H1 (cell line): ENCODE data around the gene HDLBP. TPM values are rescaled to one million over a fixed set of nuclear protein-coding genes. Genes with fewer than 3 reads are reported as not detected.

Experiments used
- CTCF ChIA-PET: fragments of 300-600 bp; sonication (Branson Sonifier 250); formaldehyde crosslinking; loops from one replicate; lab custom pipeline; 2021; ENCODE audit not compliant: partially characterized antibody; lab: Charles Lee
- POLR2A ChIA-PET: fragments of 300-600 bp; sonication (Branson Sonifier 250); formaldehyde crosslinking; loops from one replicate; lab custom pipeline; 2021; ENCODE audit warnings: inconsistent platforms; ENCODE audit not compliant: partially characterized antibody; lab: Charles Lee
- DNase-seq, 2 experiments: peaks; one replicate each; pipeline versions ENCODE4 v3.0.0 to v3.0.0-alpha.2; 2010 to 2022; ENCODE audit warnings: low spot score in 2 of 2, low read depth in 1 of 2, mixed read lengths in 1 of 2
- FAIRE-seq: peaks from 2 replicates; lab custom pipeline; 2011; peaks lifted over from hg19 to GRCh38; lab: Jason Lieb, UNC
- H2AFZ ChIP-seq: 2 replicates; pipeline ENCODE4 v1.8.1; 2012; ENCODE audit warnings: low read length, inconsistent platforms
- H2AK5ac ChIP-seq: 2 replicates; pipeline ENCODE4 v1.6.1; 2013; ENCODE audit warnings: low read depth, low read length
- H2BK120ac ChIP-seq: replicated peaks from 2 replicates; pipeline ENCODE3; 2013; ENCODE audit warnings: low read depth, low read length, inconsistent platforms
- H2BK12ac ChIP-seq: 2 replicates; pipeline ENCODE4 v1.6.1; 2013; ENCODE audit warnings: low read depth, low read length
- H2BK15ac ChIP-seq: 2 replicates; pipeline ENCODE4 v1.6.1; 2013; ENCODE audit warnings: low read length
- H2BK20ac ChIP-seq: 2 replicates; pipeline ENCODE4 v1.6.1; 2013; ENCODE audit warnings: low read length
- H2BK5ac ChIP-seq: 2 replicates; pipeline ENCODE4 v1.6.1; 2013; ENCODE audit warnings: low read depth, low read length
- H3K14ac ChIP-seq: 2 replicates; pipeline ENCODE4 v1.6.1; 2013; ENCODE audit warnings: inconsistent platforms; ENCODE audit not compliant: insufficient read length
- H3K18ac ChIP-seq: 2 replicates; pipeline ENCODE4 v1.6.1; 2013; ENCODE audit warnings: low read length; ENCODE audit errors: extremely low read depth
- H3K23ac ChIP-seq: 2 replicates; pipeline ENCODE4 v1.6.1; 2013; ENCODE audit warnings: inconsistent platforms; ENCODE audit not compliant: insufficient read length
- H3K23me2 ChIP-seq: 2 replicates; pipeline ENCODE4 v1.6.1; 2013; ENCODE audit warnings: low read depth, low read length
- H3K27ac ChIP-seq: 2 replicates; pipeline ENCODE4 v1.6.1; 2011; ENCODE audit warnings: low read depth, low read length, inconsistent platforms
- H3K27me3 ChIP-seq, 4 experiments: replicated peaks in 1 of 4; 1 replicate in 1 of 4; 2 replicates in 3 of 4; pipeline versions ENCODE4 v1.6.1 to v1.8.1; 2011 to 2013; ENCODE audit warnings: low read length in 3 of 4, mild to moderate bottlenecking in 3 of 4, inconsistent platforms in 2 of 4, mixed read lengths in 2 of 4, moderate library complexity in 1 of 4; ENCODE audit not compliant: control insufficient read depth in 3 of 4, insufficient read depth in 3 of 4; ENCODE audit errors: extremely low read depth in 1 of 4
- H3K36me3 ChIP-seq, 4 experiments: 2 replicates each; pipeline versions ENCODE4 v1.6.1 to v1.8.1; 2011 to 2013; ENCODE audit warnings: mild to moderate bottlenecking in 4 of 4, low read length in 3 of 4, moderate library complexity in 2 of 4, control low read depth in 1 of 4, inconsistent platforms in 1 of 4; ENCODE audit not compliant: insufficient read depth in 4 of 4, control insufficient read depth in 2 of 4
- H3K4ac ChIP-seq: replicated peaks from 2 replicates; pipeline ENCODE3; 2013; ENCODE audit warnings: low read length, low read depth, mixed read lengths, inconsistent platforms; ENCODE audit not compliant: insufficient read length
- H3K4me1 ChIP-seq, 4 experiments: replicated peaks in 1 of 4; 1 replicate in 1 of 4; 2 replicates in 3 of 4; pipeline versions ENCODE4 v1.6.1 to v1.8.1; 2011 to 2013; ENCODE audit warnings: low read length in 3 of 4, inconsistent platforms in 2 of 4, mixed read lengths in 1 of 4; ENCODE audit not compliant: insufficient read depth in 4 of 4, control insufficient read depth in 3 of 4
- H3K4me2 ChIP-seq, 2 experiments: 2 replicates each; pipeline versions ENCODE4 v1.6.1 to v1.8.1; 2011 to 2013; ENCODE audit warnings: low read depth in 2 of 2, low read length in 2 of 2, control low read depth in 1 of 2, inconsistent platforms in 1 of 2, mild to moderate bottlenecking in 1 of 2; ENCODE audit not compliant: insufficient read depth in 1 of 2
- H3K4me3 ChIP-seq, 4 experiments: fragments of 200-600, 300-600 bp in 1 of 4; sonication (generic), shearing (Covaris generic), sonication (Bioruptor Twin) in 1 of 4; 2 replicates each; pipeline versions ENCODE4 v1.5.1 to v1.8.1; 2011 to 2016; ENCODE audit warnings: low read length in 4 of 4, low read depth in 3 of 4, control low read depth in 2 of 4, inconsistent platforms in 2 of 4, mild to moderate bottlenecking in 2 of 4, mixed read lengths in 1 of 4, moderate library complexity in 1 of 4; ENCODE audit not compliant: insufficient read depth in 2 of 4; ENCODE audit errors: extremely low read depth in 1 of 4
- H3K56ac ChIP-seq: replicated peaks from 2 replicates; pipeline ENCODE3; 2013; ENCODE audit warnings: low read depth, mild to moderate bottlenecking, mixed read lengths, low read length, inconsistent platforms; ENCODE audit not compliant: insufficient read length
- H3K79me1 ChIP-seq: 2 replicates; pipeline ENCODE4 v1.6.1; 2013; ENCODE audit warnings: low read depth, low read length, control low read depth
- H3K79me2 ChIP-seq, 2 experiments: 2 replicates each; pipeline versions ENCODE4 v1.6.1 to v1.8.1; 2012 to 2013; ENCODE audit warnings: low read length in 2 of 2, mild to moderate bottlenecking in 2 of 2, inconsistent platforms in 1 of 2; ENCODE audit not compliant: insufficient read depth in 2 of 2, control insufficient read depth in 1 of 2
- H3K9ac ChIP-seq, 4 experiments: replicated peaks in 1 of 4; 1 replicate in 1 of 4; 2 replicates in 3 of 4; pipeline versions ENCODE4 v1.6.1 to v1.8.1; 2011 to 2013; ENCODE audit warnings: low read depth in 3 of 4, low read length in 3 of 4, control low read depth in 2 of 4, mild to moderate bottlenecking in 2 of 4, moderate library complexity in 2 of 4, inconsistent platforms in 1 of 4; ENCODE audit errors: extremely low read depth in 1 of 4
- H3K9me3 ChIP-seq, 2 experiments: 2 replicates each; pipeline versions ENCODE4 v1.6.1 to v1.8.1; 2012 to 2013; ENCODE audit warnings: mild to moderate bottlenecking in 2 of 2, moderate library complexity in 2 of 2, control low read depth in 1 of 2, inconsistent platforms in 1 of 2, low read depth in 1 of 2, low read length in 1 of 2, mixed read lengths in 1 of 2; ENCODE audit not compliant: insufficient read depth in 2 of 2
- H4K20me1 ChIP-seq, 2 experiments: replicated peaks in 1 of 2; 2 replicates each; pipeline versions ENCODE3 to v1.8.1; 2011 to 2013; ENCODE audit warnings: inconsistent platforms in 2 of 2, low read length in 2 of 2, mild to moderate bottlenecking in 1 of 2; ENCODE audit not compliant: insufficient read depth in 2 of 2, control insufficient read depth in 1 of 2
- H4K5ac ChIP-seq: 2 replicates; pipeline ENCODE4 v1.6.1; 2013; ENCODE audit warnings: low read length, low read depth, mixed read lengths, inconsistent platforms; ENCODE audit not compliant: insufficient read length
- H4K8ac ChIP-seq: 2 replicates; pipeline ENCODE4 v1.8.0; 2013; ENCODE audit warnings: mild to moderate bottlenecking, moderate library complexity, low read length, inconsistent platforms; ENCODE audit not compliant: insufficient read depth; ENCODE audit errors: extremely low read depth
- H4K91ac ChIP-seq: replicated peaks from 2 replicates; pipeline ENCODE3; 2013; ENCODE audit warnings: low read length, mixed read lengths, inconsistent platforms; ENCODE audit not compliant: insufficient read length
- CTBP2 ChIP-seq: IDR thresholded peaks from 2 replicates; pipeline ENCODE4 v1.7.0; 2011; ENCODE audit warnings: borderline replicate concordance, mild to moderate bottlenecking, moderate library complexity, mixed read lengths, low read length; ENCODE audit not compliant: insufficient read depth, insufficient read length
- PHF8 ChIP-seq: fragments of 200-600 bp; sonication (generic); conservative IDR thresholded peaks from 2 replicates; pipeline ENCODE4 v1.7.1; 2012; ENCODE audit warnings: low read depth, mild to moderate bottlenecking, inconsistent platforms, low read length, moderate library complexity
- SAP30 ChIP-seq: fragments of 300-600 bp; sonication (generic); IDR thresholded peaks from 2 replicates; pipeline ENCODE4 v1.7.1; 2012; ENCODE audit warnings: low read length, moderate library complexity, mild to moderate bottlenecking, inconsistent platforms; ENCODE audit not compliant: insufficient read depth, insufficient replicate concordance
- SIN3A ChIP-seq, 2 experiments: IDR thresholded peaks in 1 of 2; conservative IDR thresholded peaks in 1 of 2; 2 replicates each; pipeline ENCODE4 v1.6.1; 2011 to 2012; ENCODE audit warnings: low read length in 2 of 2, improper control_type of control experiment in 1 of 2, low read depth in 1 of 2, mild to moderate bottlenecking in 1 of 2
- SIRT6 ChIP-seq: IDR thresholded peaks from one replicate; pipeline ENCODE4 v1.7.1; 2012; ENCODE audit warnings: low read length, inconsistent platforms
- SP4 ChIP-seq: IDR thresholded peaks from 2 replicates; pipeline ENCODE4 v1.6.1; 2012; ENCODE audit warnings: low read length, inconsistent platforms
- TAF1 ChIP-seq: IDR thresholded peaks from 2 replicates; pipeline ENCODE4 v1.6.1; 2011; ENCODE audit warnings: mild to moderate bottlenecking, low read depth, low read length
- TBP ChIP-seq: IDR thresholded peaks from 2 replicates; pipeline ENCODE4 v1.6.1; 2011; ENCODE audit warnings: low read depth, low read length, improper control_type of control experiment
- YY1 ChIP-seq: IDR thresholded peaks from 2 replicates; pipeline ENCODE4 v1.6.1; 2011; ENCODE audit warnings: low read depth, mild to moderate bottlenecking, low read length
- WGBS, 2 experiments: shearing (Covaris generic) in 1 of 2; methylation state at CpG; one replicate each; pipeline versions ENCODE4 v1.1.6 to v1.1.7; 2013 to 2015; ENCODE audit warnings: low lambda C conversion rate in 2 of 2, mixed read lengths in 2 of 2, inconsistent platforms in 1 of 2, low coverage in 1 of 2, missing lambda C conversion rate in 1 of 2; ENCODE audit not compliant: insufficient replicate concordance in 2 of 2, insufficient coverage in 1 of 2, insufficient read length in 1 of 2; ENCODE audit errors: extremely low coverage in 1 of 2, missing lambda C conversion rate in 1 of 2; 5-methylcytosine and 5-hydroxymethylcytosine counted together
- polyA plus RNA-seq, 7 experiments: library from polyadenylated mRNA; depleted of rRNA in 3 of 7; stranded (reverse) in 5 of 7; unstranded in 2 of 7; fragments of >200 nt in 5 of 7; fragments of 200-250 nt in 2 of 7; gene quantifications; 1 replicate in 5 of 7; 2 replicates in 1 of 7; 4 replicates in 1 of 7; pipeline versions ENCODE4 v1.2.1 to v1.2.3, GENCODE V29; 2011 to 2013; ENCODE audit warnings: missing spikeins in 2 of 7, mixed read lengths in 2 of 7
- total RNA-seq: library from RNA; stranded (reverse); fragmentation: NEBNext Ultra II Directional; extraction: Animal tissue kit (Norgen Biotek cat#: 25700); gene quantifications from 2 replicates; pipeline ENCODE4 v1.2.1, GENCODE V29; 2021

The HDLBP gene
- total and polyA plus RNA-seq, 2 of the 8 experiments (the other 6 are each of a cell fraction or from before 2014, with no cell fraction given), result 185 to 360 TPM

DNA sequence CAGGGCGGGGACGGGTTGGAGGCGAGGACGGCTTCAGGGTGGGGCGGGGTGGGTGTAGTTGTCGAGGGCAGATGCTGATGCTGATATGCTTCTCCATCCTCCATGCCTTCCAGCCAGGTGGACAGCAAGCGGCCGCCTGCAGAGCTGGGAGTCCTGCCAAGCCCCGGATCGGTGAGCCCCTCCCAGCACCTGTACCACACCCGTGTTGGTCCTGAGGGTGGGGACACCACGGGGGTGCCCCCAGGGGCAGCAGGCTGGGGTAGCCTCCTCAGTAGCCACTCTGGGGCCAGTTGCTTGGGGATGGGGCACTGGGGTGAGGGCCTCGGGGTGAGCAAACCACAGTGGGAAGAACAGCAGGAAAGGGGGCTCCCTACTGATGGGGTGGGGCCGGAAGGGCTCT lies 124.4 kb downstream of the HDLBP start:
- Histone ChIP-seq H3K4ac (no peak overlapping the region), H3K9me3 (no peaks in the 10 kb centered on the region), H3K4me1 (peaks cover 0 to 14% (median 7%) of the 10 kb centered on the region in 4 experiments; a peak in 6 of 7 replicates), H3K27ac (no peak overlapping the region), H2BK120ac (no peak overlapping the region), H2AFZ (no peak overlapping the region), H3K36me3 (no peaks in the 10 kb centered on the region), H2BK5ac (no peak overlapping the region), H2BK20ac (no peak overlapping the region), H4K91ac (no peak overlapping the region), H4K8ac (no peak overlapping the region), H2BK15ac (no peak overlapping the region), H3K79me1 (no peaks in the 10 kb centered on the region), H3K23me2 (no peaks in the 10 kb centered on the region), H3K14ac (no peak overlapping the region), H3K18ac (no peak overlapping the region), H3K56ac (no peak overlapping the region), H4K5ac (no peak overlapping the region), H2AK5ac (no peak overlapping the region), H3K9ac (no peak overlapping the region), H4K20me1 (no peaks in the 10 kb centered on the region), H3K27me3 (no peaks in the 10 kb centered on the region; a peak in 1 of 7 replicates), H2BK12ac (no peak overlapping the region), H3K79me2 (no peaks in the 10 kb centered on the region), H3K23ac (no peak overlapping the region), H3K4me3 (no peak overlapping the region), H3K4me2 (no peak overlapping the region)
- FAIRE-seq, result no peak
- WGBS, 2 experiments, result 80% methylated on average over 2 of the region's 14 CpGs; no CpG with 5 or more reads in 1 of the 2 experiments
- no peak for DNase-seq
- CTCF ChIA-PET, result no interaction called here
- POLR2A ChIA-PET, result no interaction called here
- no peak for TF ChIP-seq SP4
- no peak for TF ChIP-seq YY1
- no peak for TF ChIP-seq TAF1
- TF ChIP-seq SIRT6, result no peak
- no peak for TF ChIP-seq SAP30
- TF ChIP-seq PHF8, result no peak
- no peak for TF ChIP-seq SIN3A (conservative IDR thresholded peaks at IDR 0.05 in 1 of 2, IDR thresholded peaks at IDR 0.05 in 1 of 2; ENCODE audit: low read depth in 1 of 2, low read length in 2 of 2)
- TF ChIP-seq CTBP2, result no peak
- no peak for TF ChIP-seq TBP
